ENCODE data around the gene PPT1.

Gene PPT1

DNA sequence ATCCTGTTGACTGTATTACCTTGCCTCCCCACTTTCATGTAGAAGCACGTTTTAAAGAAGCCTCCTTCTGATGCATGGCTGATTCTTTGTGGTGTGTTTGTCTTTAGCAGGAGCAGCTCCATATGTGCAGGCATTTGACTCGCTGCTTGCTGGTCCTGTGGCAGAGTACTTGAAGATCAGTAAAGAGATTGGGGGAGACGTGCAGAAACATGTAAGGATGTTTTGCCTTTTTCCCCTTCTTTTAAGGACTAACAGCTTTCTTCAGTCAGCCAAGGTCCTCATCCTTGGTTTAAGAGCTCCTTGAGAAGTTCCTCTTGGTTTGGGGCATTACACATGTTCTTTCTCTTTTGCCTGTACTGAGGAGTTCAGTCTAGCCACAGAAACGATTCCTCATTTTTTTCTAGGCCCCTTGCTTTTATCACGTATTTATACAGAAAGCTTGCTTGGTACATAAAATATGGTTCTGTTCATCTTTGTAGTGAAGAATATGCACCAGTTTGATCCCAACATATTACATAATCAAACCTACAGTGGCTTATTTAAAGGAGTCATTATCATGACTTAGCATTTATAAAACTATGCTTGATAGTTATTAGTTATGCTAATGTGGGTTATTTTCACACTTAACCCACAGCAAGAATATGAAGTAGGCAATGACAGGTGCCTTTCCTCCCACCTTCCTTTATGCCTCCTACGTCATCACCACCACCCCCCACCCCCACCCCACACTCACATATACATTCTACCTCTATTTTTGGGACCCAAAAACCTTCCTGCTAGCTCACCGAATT is 36.9 kb downstream of the PPT1 start:
- DNase-seq (ENCODE audit: low spot score) = no peak

DNA sequence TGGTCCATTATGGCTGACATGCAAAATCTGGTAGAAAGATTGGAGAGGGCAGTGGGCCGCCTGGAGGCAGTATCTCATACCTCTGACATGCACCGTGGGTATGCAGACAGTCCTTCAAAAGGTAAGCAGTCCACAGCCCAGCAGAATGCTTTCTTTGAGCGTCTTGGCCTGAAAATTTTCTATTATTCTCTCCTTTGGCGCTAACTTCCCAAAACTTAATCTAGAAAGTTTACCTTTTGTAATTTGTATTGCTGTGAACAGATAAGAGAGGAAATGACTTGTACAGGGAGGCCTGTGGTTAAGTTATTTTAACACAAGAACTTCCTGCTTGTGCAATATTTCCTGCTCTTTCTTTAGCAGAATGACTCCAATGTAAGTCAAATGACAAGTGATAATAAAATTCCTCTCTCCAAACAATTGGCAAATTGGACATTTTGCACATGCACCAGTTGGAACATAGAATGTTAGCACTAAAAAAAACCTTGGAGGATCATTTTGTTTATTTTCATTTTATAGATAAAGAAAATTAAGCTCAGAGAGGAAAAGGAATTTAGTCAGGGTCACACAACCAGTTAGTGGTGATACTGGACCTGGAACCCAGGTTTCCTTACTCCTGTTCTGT is 37.6 kb downstream of the PPT1 start:
- ATAC-seq (ENCODE audit: low read depth) (peak; percentile 84), DNase-seq (ENCODE audit: low spot score) (no peak)
- TF ChIP-seq, protein P1, sequence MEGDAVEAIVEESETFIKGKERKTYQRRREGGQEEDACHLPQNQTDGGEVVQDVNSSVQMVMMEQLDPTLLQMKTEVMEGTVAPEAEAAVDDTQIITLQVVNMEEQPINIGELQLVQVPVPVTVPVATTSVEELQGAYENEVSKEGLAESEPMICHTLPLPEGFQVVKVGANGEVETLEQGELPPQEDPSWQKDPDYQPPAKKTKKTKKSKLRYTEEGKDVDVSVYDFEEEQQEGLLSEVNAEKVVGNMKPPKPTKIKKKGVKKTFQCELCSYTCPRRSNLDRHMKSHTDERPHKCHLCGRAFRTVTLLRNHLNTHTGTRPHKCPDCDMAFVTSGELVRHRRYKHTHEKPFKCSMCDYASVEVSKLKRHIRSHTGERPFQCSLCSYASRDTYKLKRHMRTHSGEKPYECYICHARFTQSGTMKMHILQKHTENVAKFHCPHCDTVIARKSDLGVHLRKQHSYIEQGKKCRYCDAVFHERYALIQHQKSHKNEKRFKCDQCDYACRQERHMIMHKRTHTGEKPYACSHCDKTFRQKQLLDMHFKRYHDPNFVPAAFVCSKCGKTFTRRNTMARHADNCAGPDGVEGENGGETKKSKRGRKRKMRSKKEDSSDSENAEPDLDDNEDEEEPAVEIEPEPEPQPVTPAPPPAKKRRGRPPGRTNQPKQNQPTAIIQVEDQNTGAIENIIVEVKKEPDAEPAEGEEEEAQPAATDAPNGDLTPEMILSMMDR (IDR thresholded peaks at IDR 0.05; ENCODE audit: poor library complexity, severe bottlenecking) = peak; percentile 11
- Histone ChIP-seq H3K4me3 (ENCODE audit: severe bottlenecking) (no peak overlapping the region), H3K36me3 (ENCODE audit: low read depth) (peaks cover 84% of the 10 kb centered on the region), H3K27me3 (ENCODE audit: insufficient read depth, poor library complexity, severe bottlenecking) (no peaks in the 10 kb centered on the region), H3K27ac (ENCODE audit: poor library complexity, severe bottlenecking) (peak overlapping the region; percentile 81), H3K9me3 (ENCODE audit: severe bottlenecking) (no peaks in the 10 kb centered on the region), H3K4me1 (ENCODE audit: insufficient read depth, poor library complexity, severe bottlenecking) (peaks cover 31% of the 10 kb centered on the region)

More for the DNA sequence above, 36.9 kb downstream of the PPT1 start:
- H3K27me3 ChIP-seq (ENCODE audit: insufficient read depth, poor library complexity, severe bottlenecking) = no peaks in the 10 kb centered on the region
- H3K27ac ChIP-seq (ENCODE audit: poor library complexity, severe bottlenecking) = peak overlapping the region; percentile 81
- peaks cover 31% of the 10 kb centered on the region for H3K4me1 ChIP-seq (ENCODE audit: insufficient read depth, poor library complexity, severe bottlenecking)
- H3K4me3 ChIP-seq (ENCODE audit: severe bottlenecking) = no peak overlapping the region
- H3K9me3 ChIP-seq (ENCODE audit: severe bottlenecking) = no peaks in the 10 kb centered on the region
- ATAC-seq (ENCODE audit: low read depth) = 0 out of 3 replicates have a peak, but pooled peaks have one; percentile 9
- H3K36me3 ChIP-seq (ENCODE audit: low read depth) = peaks cover 86% of the 10 kb centered on the region
- TF ChIP-seq, protein P1 (IDR thresholded peaks at IDR 0.05; ENCODE audit: poor library complexity, severe bottlenecking) = no peak

DNA sequence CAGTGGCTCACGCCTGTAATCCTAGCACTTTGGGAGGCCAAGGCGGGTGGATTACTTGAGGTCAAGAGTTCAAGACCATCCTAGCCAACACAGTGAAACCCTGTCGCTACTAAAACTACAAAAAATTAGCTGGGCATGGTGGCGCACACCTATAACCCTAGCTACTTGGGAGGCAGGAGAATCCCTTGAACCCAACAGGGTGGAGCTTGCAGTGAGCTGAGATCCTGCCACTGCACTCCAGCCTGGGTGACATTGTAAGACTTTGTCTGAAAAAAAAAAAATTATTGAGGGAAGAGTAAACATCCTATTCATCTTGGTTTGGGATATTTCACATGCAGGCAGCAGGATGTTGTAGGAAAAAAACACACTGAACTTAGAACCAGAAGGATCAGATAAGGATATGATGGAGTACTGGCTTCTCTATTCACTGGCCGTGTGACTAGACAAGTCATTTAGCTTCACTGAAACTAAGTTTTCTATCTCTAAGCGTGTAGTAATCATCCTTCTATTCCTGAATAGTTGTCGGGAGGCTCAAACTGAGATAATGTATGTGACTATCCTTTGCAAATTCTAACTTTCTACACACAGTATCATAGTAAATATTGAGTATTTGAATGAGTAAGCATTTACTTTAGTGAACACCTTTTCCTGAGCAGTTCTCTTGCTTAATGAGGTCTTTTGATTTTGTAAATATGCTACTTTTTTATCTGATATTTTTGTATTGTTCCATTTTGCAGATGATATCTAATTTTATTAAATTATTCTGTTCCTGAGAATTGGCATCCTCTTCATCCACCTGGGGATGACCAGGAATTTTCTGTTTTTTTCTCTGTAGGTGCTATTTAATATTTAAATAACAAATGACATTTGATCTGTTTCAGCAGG is 38.4 kb downstream of the PPT1 start:
- H3K4me3 ChIP-seq (ENCODE audit: severe bottlenecking) = no peak overlapping the region
- H3K27ac ChIP-seq (ENCODE audit: poor library complexity, severe bottlenecking) = peak overlapping the region; percentile 81
- DNase-seq (ENCODE audit: low spot score) = no peak
- no peak for ATAC-seq (ENCODE audit: low read depth)
- no peaks in the 10 kb centered on the region for H3K27me3 ChIP-seq (ENCODE audit: insufficient read depth, poor library complexity, severe bottlenecking)
- TF ChIP-seq, protein P1 (IDR thresholded peaks at IDR 0.05; ENCODE audit: poor library complexity, severe bottlenecking) = no peak
- peaks cover 84% of the 10 kb centered on the region for H3K36me3 ChIP-seq (ENCODE audit: low read depth)
- H3K4me1 ChIP-seq (ENCODE audit: insufficient read depth, poor library complexity, severe bottlenecking) = peaks cover 33% of the 10 kb centered on the region
- H3K9me3 ChIP-seq (ENCODE audit: severe bottlenecking) = no peaks in the 10 kb centered on the region

DNA sequence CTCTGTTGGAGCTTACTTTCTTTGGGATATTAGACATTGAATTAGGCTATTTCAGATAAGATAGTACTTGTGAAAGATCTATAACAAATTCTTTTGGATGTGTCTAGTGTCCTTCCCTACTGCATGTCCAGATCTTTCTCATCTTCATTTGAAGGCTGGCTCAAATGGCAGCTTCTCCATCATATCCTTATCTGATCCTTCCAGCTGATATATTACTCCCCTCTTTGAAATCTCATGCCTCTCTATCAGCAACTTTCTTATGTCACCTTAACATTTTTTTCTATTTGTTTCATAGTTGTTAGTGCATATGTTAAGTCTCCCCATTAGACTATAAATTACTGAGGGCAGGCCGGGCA is 39.0 kb downstream of the PPT1 start:
- Histone ChIP-seq H3K9me3 (ENCODE audit: severe bottlenecking) (no peaks in the 10 kb centered on the region), H3K27ac (ENCODE audit: poor library complexity, severe bottlenecking) (peak overlapping the region; percentile 81), H3K36me3 (ENCODE audit: low read depth) (peaks cover 81% of the 10 kb centered on the region), H3K4me3 (ENCODE audit: severe bottlenecking) (no peak overlapping the region), H3K4me1 (ENCODE audit: insufficient read depth, poor library complexity, severe bottlenecking) (peaks cover 36% of the 10 kb centered on the region), H3K27me3 (ENCODE audit: insufficient read depth, poor library complexity, severe bottlenecking) (no peaks in the 10 kb centered on the region)
- ATAC-seq (ENCODE audit: low read depth) (no peak), DNase-seq (ENCODE audit: low spot score) (no peak)
- TF ChIP-seq, protein P1 (IDR thresholded peaks at IDR 0.05; ENCODE audit: poor library complexity, severe bottlenecking) = no peak
